IMR-90 (cell line): ENCODE data around the gene CNTNAP1. TPM values are rescaled to one million over a fixed set of nuclear protein-coding genes. Genes with fewer than 3 reads are reported as not detected.

ENCODE experiments used
- ATAC-seq: fragments of 200-7000 bp; cut with Tn5 transposase; 2 replicates; pipeline ENCODE4 v1.9.1; 2020; ENCODE audit warnings: low read depth, mild to moderate bottlenecking, moderate library complexity
- BruUV-seq: library from RNA; stranded (reverse); fragments of 400-500 nt; replicated peaks from 2 replicates; lab custom pipeline; 2021; lab: Mats Ljungman, UMichigan
- CTCF ChIA-PET: fragments of 300-600 bp; formaldehyde crosslinking; extraction: SDS; loops from one replicate; lab custom pipeline; 2021; ENCODE audit warnings: antibody characterized with exemption; lab: Yijun Ruan, JAX
- POLR2A ChIA-PET: fragments of 300-600 bp; sonication (Branson Sonifier 250); formaldehyde crosslinking; loops from one replicate; lab custom pipeline; 2022; ENCODE audit warnings: antibody characterized with exemption; ENCODE audit not compliant: unreplicated experiment; lab: Charles Lee
- DNase-seq: peaks from one replicate; pipeline ENCODE4 v3.0.0; 2013
- H2AFZ ChIP-seq: replicated peaks from 2 replicates; pipeline ENCODE3; 2013; ENCODE audit warnings: low read length, mild to moderate bottlenecking; ENCODE audit not compliant: poor library complexity
- H2AK5ac ChIP-seq: 2 replicates; pipeline ENCODE4 v1.6.1; 2013; ENCODE audit warnings: low read depth, low read length, inconsistent platforms
- H2AK9ac ChIP-seq: replicated peaks from 2 replicates; pipeline ENCODE3; 2013; ENCODE audit warnings: mild to moderate bottlenecking, low read depth, low read length, moderate library complexity; ENCODE audit not compliant: poor library complexity
- H2BK120ac ChIP-seq: 2 replicates; pipeline ENCODE4 v1.6.1; 2013; ENCODE audit warnings: low read depth, low read length, inconsistent platforms
- H2BK15ac ChIP-seq: 3 replicates; pipeline ENCODE4 v1.6.1; 2013; ENCODE audit warnings: low read depth, low read length, inconsistent platforms
- H2BK20ac ChIP-seq: 2 replicates; pipeline ENCODE4 v1.6.1; 2013; ENCODE audit warnings: low read depth, mild to moderate bottlenecking, inconsistent platforms, low read length, moderate library complexity
- H2BK5ac ChIP-seq: 2 replicates; pipeline ENCODE4 v1.6.1; 2013; ENCODE audit warnings: mild to moderate bottlenecking, low read depth, low read length, inconsistent platforms; ENCODE audit not compliant: poor library complexity, severe bottlenecking
- H3K14ac ChIP-seq: replicated peaks from 2 replicates; pipeline ENCODE4 v1.6.1; 2013; ENCODE audit warnings: low read depth, low read length, inconsistent platforms
- H3K18ac ChIP-seq: 2 replicates; pipeline ENCODE4 v1.6.1; 2013; ENCODE audit warnings: low read depth, low read length, control low read depth
- H3K23ac ChIP-seq: 2 replicates; pipeline ENCODE4 v1.6.1; 2013; ENCODE audit warnings: low read depth, low read length, inconsistent platforms
- H3K27ac ChIP-seq: 2 replicates; pipeline ENCODE4 v1.5.1; 2013; ENCODE audit warnings: mild to moderate bottlenecking, control low read depth, low read length; ENCODE audit not compliant: insufficient read depth
- H3K27me3 ChIP-seq: 2 replicates; pipeline ENCODE4 v1.6.1; 2013; ENCODE audit warnings: low read length; ENCODE audit not compliant: control insufficient read depth, insufficient read depth
- H3K36me3 ChIP-seq: 2 replicates; pipeline ENCODE4 v1.6.1; 2013; ENCODE audit warnings: low read length, mixed read lengths; ENCODE audit not compliant: control insufficient read depth, insufficient read depth
- H3K4ac ChIP-seq: 2 replicates; pipeline ENCODE4 v1.6.1; 2013; ENCODE audit warnings: low read depth, low read length, inconsistent platforms
- H3K4me1 ChIP-seq: 2 replicates; pipeline ENCODE4 v1.6.1; 2013; ENCODE audit warnings: low read length, mixed read lengths; ENCODE audit not compliant: control insufficient read depth, insufficient read depth
- H3K4me2 ChIP-seq: 2 replicates; pipeline ENCODE4 v1.6.1; 2013; ENCODE audit warnings: low read depth, mild to moderate bottlenecking, control low read depth, low read length, moderate library complexity
- H3K4me3 ChIP-seq: 2 replicates; pipeline ENCODE4 v1.5.1; 2013; ENCODE audit warnings: low read depth, mild to moderate bottlenecking, control low read depth, low read length, moderate library complexity; ENCODE audit not compliant: insufficient read depth
- H3K56ac ChIP-seq: 2 replicates; pipeline ENCODE4 v1.6.1; 2013; ENCODE audit warnings: low read length, inconsistent platforms; ENCODE audit not compliant: insufficient read depth; ENCODE audit errors: extremely low read depth
- H3K79me1 ChIP-seq, 2 experiments: 2 replicates each; pipeline ENCODE4 v1.6.1; 2013; ENCODE audit warnings: low read length in 2 of 2, inconsistent platforms in 1 of 2, low read depth in 1 of 2
- H3K9ac ChIP-seq: 2 replicates; pipeline ENCODE4 v1.6.1; 2013; ENCODE audit warnings: low read depth, low read length, control low read depth
- H3K9me1 ChIP-seq: 2 replicates; pipeline ENCODE4 v1.6.1; 2013; ENCODE audit warnings: low read length, inconsistent platforms; ENCODE audit not compliant: insufficient read depth
- H3K9me3 ChIP-seq: 2 replicates; pipeline ENCODE4 v1.6.1; 2013; ENCODE audit warnings: low read length; ENCODE audit not compliant: control insufficient read depth, insufficient read depth
- H4K20me1 ChIP-seq: 2 replicates; pipeline ENCODE4 v1.6.1; 2013; ENCODE audit warnings: low read length, inconsistent platforms; ENCODE audit not compliant: insufficient read depth
- H4K5ac ChIP-seq: 2 replicates; pipeline ENCODE4 v1.6.1; 2013; ENCODE audit warnings: mild to moderate bottlenecking, low read depth, low read length, control low read depth
- H4K8ac ChIP-seq, 2 experiments: 2 replicates each; pipeline ENCODE4 v1.6.1; 2013; ENCODE audit warnings: low read depth in 2 of 2, low read length in 2 of 2, control low read depth in 1 of 2, inconsistent platforms in 1 of 2
- H4K91ac ChIP-seq: 2 replicates; pipeline ENCODE4 v1.6.1; 2013; ENCODE audit warnings: low read depth, low read length, inconsistent platforms; ENCODE audit not compliant: insufficient read depth
- CEBPB ChIP-seq: IDR thresholded peaks from 2 replicates; pipeline ENCODE4 v1.6.1; 2012; ENCODE audit warnings: low read depth, low read length, improper control_type of control experiment
- NFE2L2 ChIP-seq: fragments of 150-350 bp; IDR thresholded peaks from 2 replicates; pipeline ENCODE4 v1.6.1; 2016; ENCODE audit warnings: low read depth, mild to moderate bottlenecking, low read length
- POLR2A ChIP-seq: IDR thresholded peaks from 2 replicates; pipeline ENCODE4 v1.6.1; 2012; ENCODE audit warnings: mild to moderate bottlenecking, low read depth, low read length
- SMC3 ChIP-seq: fragments of 150-350 bp; IDR thresholded peaks from 2 replicates; pipeline ENCODE4 v1.6.1; 2016; ENCODE audit warnings: low read depth, mild to moderate bottlenecking, antibody characterized with exemption, low read length, moderate library complexity
- WGBS, 2 experiments: methylation state at CpG; one replicate each; pipeline versions ENCODE4 v1.1.5 to v1.1.7; 2013; ENCODE audit warnings: missing lambda C conversion rate in 2 of 2; ENCODE audit not compliant: insufficient read length in 1 of 2; ENCODE audit errors: extremely low coverage in 2 of 2; 5-methylcytosine and 5-hydroxymethylcytosine counted together
- dilution Hi-C: fragments of 300-500 bp; cut with HindIII; formaldehyde crosslinking; loops from one replicate; pipeline ENCODE4 v1.14.3; 2018; ENCODE audit warnings: low sequenced_read_pairs; ENCODE audit not compliant: unreplicated experiment
- in situ Hi-C: fragments of 300-500 bp; cut with MboI; formaldehyde crosslinking; loops from 3 replicates; pipeline ENCODE4 v1.14.3; 2019; ENCODE audit warnings: low sequenced_read_pairs, inconsistent platforms, mixed read lengths
- intact Hi-C: fragments of 100-400 bp; cut with micrococcal nuclease; formaldehyde crosslinking; loops from 2 replicates; pipeline ENCODE4 v1.10.0; 2022
- polyA plus RNA-seq, 3 experiments: library from polyadenylated mRNA; depleted of rRNA; stranded (reverse); fragments of >200 nt; gene quantifications; 2 replicates each; pipeline ENCODE4 v1.2.3, GENCODE V29; 2012; ENCODE audit warnings: low replicate concordance in 1 of 3
- total RNA-seq: library from RNA; depleted of rRNA; stranded (reverse); fragments of >200 nt; gene quantifications from 2 replicates; pipeline ENCODE4 v1.2.3, GENCODE V29; 2012
- TF ChIP-seq, protein P1 (sequence below): fragments of 150-350 bp; IDR thresholded peaks from 2 replicates; pipeline ENCODE4 v1.6.1; 2017; ENCODE audit warnings: mild to moderate bottlenecking, antibody characterized with exemption, low read length, low read depth

CNTNAP1 gene
- total and polyA plus RNA-seq, 2 of the 4 experiments (the other 2 are of a cell fraction) = 12.2 to 72.2 TPM

DNA sequence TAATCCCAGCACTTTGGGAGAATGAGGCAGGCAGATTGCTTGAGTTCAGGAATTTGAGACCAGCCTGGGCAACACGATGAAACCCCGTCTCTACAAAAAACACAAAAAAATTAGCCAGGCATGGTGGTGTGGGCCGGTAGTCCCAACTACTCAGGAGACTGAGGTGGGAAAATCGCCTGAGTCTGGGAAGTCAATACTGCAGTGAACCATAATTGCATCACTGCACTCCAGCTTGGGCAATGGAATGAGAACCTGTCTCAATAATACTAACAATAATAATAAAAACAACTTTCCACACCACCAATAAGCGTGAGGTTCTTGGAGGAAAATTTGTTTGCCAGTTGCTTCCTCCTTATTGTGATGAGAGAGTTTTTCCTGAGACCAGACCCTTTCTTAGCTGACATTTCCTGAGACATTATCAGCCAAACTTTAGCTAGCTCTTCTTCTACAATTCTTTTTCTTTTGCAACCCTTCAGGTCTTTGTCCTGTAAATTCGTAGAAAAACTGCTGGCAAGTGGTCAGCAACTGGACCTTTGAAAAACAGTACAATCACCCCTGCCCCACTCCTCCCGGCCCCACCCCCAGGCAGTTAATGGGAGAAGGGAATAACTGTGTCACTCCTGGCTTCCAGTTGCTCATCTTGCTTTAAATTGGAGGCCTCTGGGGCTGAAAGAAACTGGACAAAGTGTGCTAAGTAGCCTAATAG, 66.0 kb downstream of the CNTNAP1 start:
- H3K9me1 ChIP-seq = peaks cover 8% of the 10 kb centered on the region; the same call in 1 of the 2 replicates
- H2BK15ac ChIP-seq = no peak overlapping the region
- H3K14ac ChIP-seq = no peak overlapping the region
- no peak overlapping the region for H4K5ac ChIP-seq
- H3K36me3 ChIP-seq = no peaks in the 10 kb centered on the region
- H4K8ac ChIP-seq = no peak overlapping the region
- CTCF ChIA-PET = interaction anchor here (2.9 kb wide), 1 partner anchor 12 kb away, joined by 12 read pairs; the partner anchor contains the start of gene RAMP2
- H3K27ac ChIP-seq = no peak overlapping the region
- no peaks in the 10 kb centered on the region for H3K9me3 ChIP-seq
- no peak overlapping the region for H2AFZ ChIP-seq
- H4K91ac ChIP-seq = no peak overlapping the region
- no peaks in the 10 kb centered on the region for H4K20me1 ChIP-seq
- in situ Hi-C loops = no loop called here
- no peak overlapping the region for H2AK5ac ChIP-seq
- no peak overlapping the region for H3K4me3 ChIP-seq
- H3K23ac ChIP-seq = no peak overlapping the region
- H3K4me2 ChIP-seq = no peak overlapping the region
- peaks cover 8 to 11% of the 10 kb centered on the region in 2 experiments for H3K79me1 ChIP-seq
- no peak overlapping the region for H2AK9ac ChIP-seq
- TF ChIP-seq NFE2L2 (no peak), POLR2A (no peak), CEBPB (peak; percentile 24; the same call in 1 of the 2 replicates), SMC3 (no peak)
- TF ChIP-seq, protein P1, sequence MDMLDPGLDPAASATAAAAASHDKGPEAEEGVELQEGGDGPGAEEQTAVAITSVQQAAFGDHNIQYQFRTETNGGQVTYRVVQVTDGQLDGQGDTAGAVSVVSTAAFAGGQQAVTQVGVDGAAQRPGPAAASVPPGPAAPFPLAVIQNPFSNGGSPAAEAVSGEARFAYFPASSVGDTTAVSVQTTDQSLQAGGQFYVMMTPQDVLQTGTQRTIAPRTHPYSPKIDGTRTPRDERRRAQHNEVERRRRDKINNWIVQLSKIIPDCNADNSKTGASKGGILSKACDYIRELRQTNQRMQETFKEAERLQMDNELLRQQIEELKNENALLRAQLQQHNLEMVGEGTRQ = no peak
- no peak overlapping the region for H2BK120ac ChIP-seq
- dilution Hi-C loops = no loop called here
- no peak overlapping the region for H2BK20ac ChIP-seq
- ATAC-seq (no peak), DNase-seq (no peak)
- no peak overlapping the region for H3K4ac ChIP-seq
- no peak overlapping the region for H3K56ac ChIP-seq
- H3K27me3 ChIP-seq = peaks cover 24% of the 10 kb centered on the region
- POLR2A ChIA-PET = no interaction called here
- H3K4me1 ChIP-seq = peaks cover 5% of the 10 kb centered on the region; the same call in 1 of the 2 replicates
- no CpG with 5 or more reads among the region's 7 CpGs for WGBS, 2 experiments
- BruUV-seq = no TSS peak
- no peak overlapping the region for H3K9ac ChIP-seq
- intact Hi-C loops = no loop called here
- H3K18ac ChIP-seq = no peak overlapping the region
- no peak overlapping the region for H2BK5ac ChIP-seq
